Astrocyte (in vitro differentiated cells and primary cell): ENCODE results near the gene CRYBG3. TPM values are rescaled to one million over a fixed set of nuclear protein-coding genes. Genes with fewer than 3 reads are reported as not detected.

Experiments
- DNase-seq: peaks from one replicate; pipeline ENCODE4 v3.0.0-alpha.2; 2010; ENCODE audit warnings: low read depth
- FAIRE-seq: peaks from 2 replicates; lab custom pipeline; 2011; peaks lifted over from hg19 to GRCh38; lab: Jason Lieb, UNC
- H2AFZ ChIP-seq: 2 replicates; pipeline ENCODE4 v1.6.0; 2012; ENCODE audit warnings: low read depth, low read length, inconsistent platforms
- H3K27ac ChIP-seq: 2 replicates; pipeline ENCODE4 v1.5.1; 2011; ENCODE audit warnings: low read depth, low read length, inconsistent platforms
- H3K27me3 ChIP-seq: 2 replicates; pipeline ENCODE4 v1.6.0; 2011; ENCODE audit warnings: low read length, inconsistent platforms; ENCODE audit not compliant: insufficient read depth
- H3K36me3 ChIP-seq: 2 replicates; pipeline ENCODE4 v1.5.1; 2011; ENCODE audit warnings: low read length, inconsistent platforms; ENCODE audit not compliant: insufficient read depth
- H3K4me1 ChIP-seq: 2 replicates; pipeline ENCODE4 v1.5.1; 2011; ENCODE audit warnings: low read length, inconsistent platforms; ENCODE audit not compliant: insufficient read depth
- H3K4me2 ChIP-seq: 2 replicates; pipeline ENCODE4 v1.6.0; 2012; ENCODE audit warnings: low read length, inconsistent platforms
- H3K4me3 ChIP-seq: 2 replicates; pipeline ENCODE4 v1.5.1; 2011; ENCODE audit warnings: low read depth, mild to moderate bottlenecking, low read length, inconsistent platforms; ENCODE audit not compliant: insufficient read depth
- H3K79me2 ChIP-seq: 2 replicates; pipeline ENCODE4 v1.6.0; 2012; ENCODE audit warnings: mild to moderate bottlenecking, low read length, inconsistent platforms; ENCODE audit not compliant: insufficient read depth
- H3K9ac ChIP-seq: 2 replicates; pipeline ENCODE4 v1.6.0; 2012; ENCODE audit warnings: mild to moderate bottlenecking, low read length, inconsistent platforms
- H3K9me3 ChIP-seq: 2 replicates; pipeline ENCODE4 v1.5.1; 2012; ENCODE audit warnings: low read depth, mild to moderate bottlenecking, low read length, inconsistent platforms; ENCODE audit not compliant: insufficient read depth
- H4K20me1 ChIP-seq: 2 replicates; pipeline ENCODE4 v1.6.0; 2012; ENCODE audit warnings: low read length, inconsistent platforms; ENCODE audit not compliant: insufficient read depth
- H3K27ac Mint-ChIP-seq: one replicate; pipeline ENCODE4 v1.8.0; 2021; ENCODE audit warnings: mild to moderate bottlenecking, mixed read lengths; ENCODE audit not compliant: unreplicated experiment
- H3K27me3 Mint-ChIP-seq: one replicate; pipeline ENCODE4 v1.8.0; 2021; ENCODE audit warnings: low read depth, mixed read lengths; ENCODE audit not compliant: unreplicated experiment
- H3K36me3 Mint-ChIP-seq: one replicate; pipeline ENCODE4 v1.8.0; 2021; ENCODE audit warnings: low read depth, mixed read lengths; ENCODE audit not compliant: unreplicated experiment
- H3K4me1 Mint-ChIP-seq: one replicate; pipeline ENCODE4 v1.8.0; 2021; ENCODE audit warnings: low read depth, mixed read lengths; ENCODE audit not compliant: unreplicated experiment
- H3K4me3 Mint-ChIP-seq: one replicate; pipeline ENCODE4 v1.8.0; 2021; ENCODE audit warnings: mild to moderate bottlenecking, moderate library complexity, mixed read lengths; ENCODE audit not compliant: unreplicated experiment
- H3K9me3 Mint-ChIP-seq: one replicate; pipeline ENCODE4 v1.8.0; 2021; ENCODE audit warnings: mild to moderate bottlenecking, mixed read lengths; ENCODE audit not compliant: unreplicated experiment
- CTCF ChIP-seq: IDR thresholded peaks from 2 replicates; pipeline ENCODE4 v1.5.1; 2011; ENCODE audit warnings: low read depth, mild to moderate bottlenecking, inconsistent platforms, low read length, moderate library complexity; ENCODE audit not compliant: insufficient read depth
- EZH2 ChIP-seq: IDR thresholded peaks from 2 replicates; pipeline ENCODE4 v1.6.1; 2012; ENCODE audit warnings: mild to moderate bottlenecking, low read length, inconsistent platforms; ENCODE audit not compliant: insufficient read depth
- total RNA-seq: library from RNA; stranded (reverse); gene quantifications from 2 replicates; pipeline ENCODE4 v1.2.1, GENCODE V29; 2021

The CRYBG3 gene
- total RNA-seq, 1 donor from 2014 or later = 13.0 TPM

DNA sequence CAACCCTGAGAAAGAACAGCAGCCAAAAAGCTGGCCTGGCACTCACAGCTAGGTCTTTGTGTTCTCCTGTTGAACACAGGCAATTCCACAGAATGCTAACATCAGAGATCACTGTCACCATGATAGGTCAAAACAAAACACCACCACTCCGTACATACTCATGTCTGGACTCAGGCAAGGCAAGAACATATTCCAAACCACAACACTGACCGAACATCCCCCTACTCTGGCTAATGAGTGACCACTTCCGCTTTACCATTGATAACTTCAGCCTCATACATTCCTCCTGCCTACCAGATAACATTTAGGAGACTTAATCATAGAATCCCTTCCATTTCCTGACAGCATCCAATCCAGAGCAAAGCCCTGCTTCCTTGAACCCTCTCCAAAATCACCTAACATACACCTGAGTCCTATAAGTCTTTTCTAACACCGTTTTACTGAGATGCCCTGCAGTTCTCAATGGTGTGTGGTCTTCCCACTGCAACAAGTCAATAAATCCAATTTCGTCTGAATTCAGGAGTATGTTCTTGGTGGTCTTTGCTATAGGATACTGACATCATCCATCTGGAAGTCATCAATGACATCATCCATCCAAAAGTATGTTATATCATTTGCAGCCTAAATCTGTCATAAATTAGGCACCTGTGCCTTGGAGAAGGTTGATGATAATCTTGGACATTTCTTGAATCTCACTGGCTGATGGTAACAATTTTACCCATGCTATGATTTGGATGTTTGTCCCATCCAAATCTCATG, 126.7 kb downstream of the CRYBG3 start:
- Histone ChIP-seq H4K20me1 (peaks cover 9% of the 10 kb centered on the region), H3K79me2 (no peaks in the 10 kb centered on the region), H3K4me2 (no peak overlapping the region), H3K4me1 (no peaks in the 10 kb centered on the region), H2AFZ (no peak overlapping the region), H3K36me3 (peaks cover 52% of the 10 kb centered on the region), H3K27ac (no peak overlapping the region), H3K27me3 (no peaks in the 10 kb centered on the region), H3K9me3 (no peaks in the 10 kb centered on the region), H3K4me3 (no peak overlapping the region), H3K9ac (no peak overlapping the region)
- Mint-ChIP-seq H3K4me1 (peaks cover 4% of the 10 kb centered on the region), H3K27me3 (no peaks in the 10 kb centered on the region), H3K9me3 (no peaks in the 10 kb centered on the region), H3K27ac (no peak overlapping the region), H3K4me3 (no peak overlapping the region), H3K36me3 (peaks cover 16% of the 10 kb centered on the region)
- FAIRE-seq = no peak
- no peak for DNase-seq
- no peak for TF ChIP-seq EZH2
- no peak for TF ChIP-seq CTCF

DNA sequence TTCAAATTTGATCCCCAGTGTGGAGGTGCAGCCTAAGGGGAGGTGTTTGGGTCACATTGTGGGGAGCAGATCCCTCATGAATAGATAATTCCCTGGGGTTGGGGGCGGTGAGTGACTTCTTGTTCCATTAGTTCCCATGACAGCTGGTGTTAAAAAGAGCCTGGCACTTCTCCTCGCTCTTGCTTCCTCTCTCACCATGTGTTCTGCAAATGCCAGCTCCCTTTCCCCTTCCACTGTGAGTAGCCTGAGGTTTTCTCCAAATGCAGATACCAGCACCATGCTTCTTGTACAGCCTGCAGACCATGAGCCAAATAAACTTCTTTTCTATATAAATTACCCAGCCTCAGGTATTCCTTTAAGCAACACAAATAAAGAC, 127.3 kb downstream of the CRYBG3 start:
- Mint-ChIP-seq H3K9me3 (no peaks in the 10 kb centered on the region), H3K36me3 (peaks cover 16% of the 10 kb centered on the region), H3K4me3 (no peak overlapping the region), H3K4me1 (peaks cover 4% of the 10 kb centered on the region), H3K27me3 (no peaks in the 10 kb centered on the region), H3K27ac (no peak overlapping the region)
- Histone ChIP-seq H3K4me2 (no peak overlapping the region), H3K36me3 (peaks cover 48% of the 10 kb centered on the region), H3K79me2 (no peaks in the 10 kb centered on the region), H3K27ac (no peak overlapping the region), H4K20me1 (peaks cover 9% of the 10 kb centered on the region), H3K9ac (no peak overlapping the region), H3K4me1 (no peaks in the 10 kb centered on the region), H2AFZ (no peak overlapping the region), H3K9me3 (no peaks in the 10 kb centered on the region), H3K4me3 (no peak overlapping the region), H3K27me3 (no peaks in the 10 kb centered on the region)
- FAIRE-seq = no peak
- TF ChIP-seq CTCF = no peak
- TF ChIP-seq EZH2 = no peak
- no peak for DNase-seq

GRCh38 chr3:97949743-97950142, 127.9 kb downstream of the CRYBG3 start:
- Histone ChIP-seq H3K79me2 (no peaks in the 10 kb centered on the region), H3K9ac (no peak overlapping the region), H3K36me3 (peaks cover 52% of the 10 kb centered on the region), H2AFZ (no peak overlapping the region), H4K20me1 (peaks cover 9% of the 10 kb centered on the region), H3K4me2 (no peak overlapping the region), H3K27me3 (no peaks in the 10 kb centered on the region), H3K27ac (no peak overlapping the region), H3K9me3 (no peaks in the 10 kb centered on the region), H3K4me1 (no peaks in the 10 kb centered on the region), H3K4me3 (no peak overlapping the region)
- FAIRE-seq (no peak), DNase-seq (no peak)
- Mint-ChIP-seq H3K4me3 (no peak overlapping the region), H3K4me1 (peaks cover 4% of the 10 kb centered on the region), H3K27ac (no peak overlapping the region), H3K9me3 (no peaks in the 10 kb centered on the region), H3K27me3 (no peaks in the 10 kb centered on the region), H3K36me3 (peaks cover 21% of the 10 kb centered on the region)
- no peak for TF ChIP-seq EZH2
